GM10248 (cell line): ENCODE results near the gene FBXO24.

Experiments
- CTCF ChIA-PET: fragments of 300-600 bp; sonication (Branson Sonifier 250); formaldehyde crosslinking; extraction: SDS; loops from one replicate; lab custom pipeline; 2021; ENCODE audit warnings: antibody characterized with exemption; lab: Yijun Ruan, JAX
- POLR2A ChIA-PET: fragments of 350-650 bp; sonication (Branson Sonifier 250); formaldehyde crosslinking; extraction: SDS; loops from one replicate; lab custom pipeline; 2020; ENCODE audit warnings: antibody characterized with exemption; lab: Yijun Ruan, JAX
- DNase-seq: peaks from one replicate; pipeline ENCODE4 v3.0.0; 2012; ENCODE audit errors: extremely low spot score
- CTCF ChIP-seq: IDR thresholded peaks from 2 replicates; pipeline ENCODE4 v1.5.1; 2012; ENCODE audit warnings: mild to moderate bottlenecking, low read depth; ENCODE audit errors: extremely low read depth, missing control alignments, control extremely low read depth

The FBXO24 gene

GRCh38 chr7:100575746-100576383 is 10.3 kb upstream of the FBXO24 start:
- POLR2A ChIA-PET, result interaction anchor here (0.9 kb wide), 1 partner anchor 11 kb away, joined by 3 read pairs; the partner anchor contains the start of gene FBXO24
- TF ChIP-seq CTCF, result no peak
- no peak for DNase-seq
- CTCF ChIA-PET, result no interaction called here

- TF ChIP-seq CTCF, result no peak
- POLR2A ChIA-PET, result interaction anchor here (0.9 kb wide), 1 partner anchor 10 kb away, joined by 3 read pairs; the partner anchor contains the start of gene FBXO24
- DNase-seq, result no peak
- CTCF ChIA-PET, result interaction anchor here (3.3 kb wide), 1 partner anchor 13 kb away, joined by 16 read pairs; no protein-coding TSS in a partner anchor
Measured at GRCh38 chr7:100576384-100576993, 9.6 kb upstream of the FBXO24 start.

GRCh38 chr7:100577103-100577502 is 9.0 kb upstream of the FBXO24 start:
- ChIA-PET POLR2A (interaction anchor here (0.9 kb wide), 1 partner anchor 10 kb away, joined by 3 read pairs; the partner anchor contains the start of gene FBXO24), CTCF (interaction anchor here (1.0 to 3.3 kb wide), 5 partner anchors 11 to 232 kb away, joined by 3 to 16 read pairs (median 6); no protein-coding TSS in a partner anchor)
- TF ChIP-seq CTCF, result no peak
- no peak for DNase-seq

GRCh38 chr7:100577507-100577906 is 8.6 kb upstream of the FBXO24 start:
- ChIA-PET CTCF (interaction anchor here (1.0 to 3.3 kb wide), 5 partner anchors 11 to 233 kb away, joined by 3 to 16 read pairs (median 6); no protein-coding TSS in a partner anchor), POLR2A (no interaction called here)
- DNase-seq, result no peak
- no peak for TF ChIP-seq CTCF

- DNase-seq, result no peak
- ChIA-PET CTCF (interaction anchor here (1.2 to 3.3 kb wide), 4 partner anchors 10 to 234 kb away, joined by 3 to 16 read pairs (median 6); no protein-coding TSS in a partner anchor), POLR2A (no interaction called here)
- no peak for TF ChIP-seq CTCF
Measured at GRCh38 chr7:100578246-100579183, 7.6 kb upstream of the FBXO24 start.
